ENCODE measurements around the gene CCDC71.

DNA sequence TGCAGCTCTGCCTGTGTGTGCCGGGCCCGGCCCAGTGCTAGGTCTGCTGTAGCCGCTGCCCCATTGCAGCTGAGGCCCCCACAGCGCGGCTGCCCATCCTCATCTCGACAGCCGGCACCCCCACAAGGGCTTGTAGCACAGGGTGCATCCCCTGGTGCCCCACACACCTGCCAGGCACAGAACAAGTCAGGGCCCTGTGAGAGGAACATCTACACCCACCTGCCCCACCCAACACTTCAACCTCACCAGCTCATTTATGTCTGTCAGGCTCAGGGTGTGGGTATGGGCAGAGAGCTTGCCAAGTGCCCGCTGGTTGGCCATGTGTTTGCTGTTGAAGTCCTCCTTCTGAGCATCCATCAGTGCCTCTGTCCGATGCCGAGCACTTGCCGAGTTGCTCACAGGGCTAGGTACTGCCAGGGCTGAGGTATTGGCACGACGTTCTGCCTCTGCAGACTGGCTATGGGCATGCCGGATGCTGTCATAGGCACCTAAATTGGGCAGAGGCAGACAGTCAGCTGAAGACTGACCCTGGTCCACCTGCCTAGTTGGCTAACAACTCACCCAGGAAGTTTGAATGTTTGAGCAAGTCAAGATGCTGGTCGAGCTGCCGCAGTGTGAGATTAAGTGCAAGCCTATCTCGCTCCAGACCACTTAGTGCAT is 43.1 kb downstream of the CCDC71 start:
- no peak for TF ChIP-seq POLR2AphosphoS5 (IDR thresholded peaks at IDR 0.05)
- TF ChIP-seq, protein P1, sequence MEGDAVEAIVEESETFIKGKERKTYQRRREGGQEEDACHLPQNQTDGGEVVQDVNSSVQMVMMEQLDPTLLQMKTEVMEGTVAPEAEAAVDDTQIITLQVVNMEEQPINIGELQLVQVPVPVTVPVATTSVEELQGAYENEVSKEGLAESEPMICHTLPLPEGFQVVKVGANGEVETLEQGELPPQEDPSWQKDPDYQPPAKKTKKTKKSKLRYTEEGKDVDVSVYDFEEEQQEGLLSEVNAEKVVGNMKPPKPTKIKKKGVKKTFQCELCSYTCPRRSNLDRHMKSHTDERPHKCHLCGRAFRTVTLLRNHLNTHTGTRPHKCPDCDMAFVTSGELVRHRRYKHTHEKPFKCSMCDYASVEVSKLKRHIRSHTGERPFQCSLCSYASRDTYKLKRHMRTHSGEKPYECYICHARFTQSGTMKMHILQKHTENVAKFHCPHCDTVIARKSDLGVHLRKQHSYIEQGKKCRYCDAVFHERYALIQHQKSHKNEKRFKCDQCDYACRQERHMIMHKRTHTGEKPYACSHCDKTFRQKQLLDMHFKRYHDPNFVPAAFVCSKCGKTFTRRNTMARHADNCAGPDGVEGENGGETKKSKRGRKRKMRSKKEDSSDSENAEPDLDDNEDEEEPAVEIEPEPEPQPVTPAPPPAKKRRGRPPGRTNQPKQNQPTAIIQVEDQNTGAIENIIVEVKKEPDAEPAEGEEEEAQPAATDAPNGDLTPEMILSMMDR (IDR thresholded peaks at IDR 0.05) = no peak
